Activated naive CD8-positive, alpha-beta T cell treated with anti-CD3 and anti-CD28 coated beads, Interleukin-2, amount 50 U/mL, for 16 hours (primary cell): ENCODE data around the gene RBM26.

Experiments used
- DNase-seq: peaks from one replicate; pipeline ENCODE4 v3.0.0-alpha.2; 2020; ENCODE audit warnings: low read depth, low spot score

The RBM26 gene

DNA sequence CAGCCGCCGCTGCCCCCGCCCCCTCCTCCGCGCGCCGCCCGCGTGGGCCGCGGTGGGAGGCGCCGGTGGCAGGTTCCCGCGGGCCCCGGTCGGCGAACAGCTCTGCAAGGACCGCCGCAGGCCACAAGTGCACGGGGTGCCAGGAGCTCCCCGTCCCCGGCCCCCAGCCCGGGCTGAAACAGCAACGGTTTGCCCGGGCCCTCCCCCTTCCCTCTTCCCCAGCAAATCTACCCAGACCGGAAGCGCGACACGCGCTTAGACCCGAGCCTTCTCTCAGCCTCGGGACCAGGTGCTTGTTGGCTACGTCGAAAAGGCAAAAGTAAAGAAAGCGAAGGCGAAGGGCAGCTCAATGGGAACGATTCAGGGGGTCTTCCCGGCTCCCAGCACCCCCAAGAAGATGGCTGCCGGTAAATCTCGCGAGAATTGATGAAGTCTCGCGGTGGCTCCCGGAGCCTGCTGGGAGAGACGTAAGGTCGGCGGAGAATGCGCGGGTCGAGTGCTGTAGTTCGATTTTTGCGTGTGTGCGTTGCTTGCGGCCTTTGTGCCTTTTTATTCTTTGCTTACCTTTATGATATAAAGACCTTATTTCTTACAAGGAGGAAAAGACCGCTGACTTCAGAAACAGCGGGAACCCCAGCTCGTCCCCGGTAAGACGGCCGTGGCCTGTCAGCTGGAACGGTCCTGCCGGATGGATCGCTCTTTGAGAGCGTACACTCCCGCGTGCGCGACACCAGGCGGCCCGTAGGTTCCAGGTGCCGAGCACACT, at the start of gene RBM26:
RBM26 (minus strand) TSS at position 425 of the 766 bp plus-strand sequence. CDS start 481 bp downstream, outside the sequence.
- DNase-seq, result peak; percentile 89

DNA sequence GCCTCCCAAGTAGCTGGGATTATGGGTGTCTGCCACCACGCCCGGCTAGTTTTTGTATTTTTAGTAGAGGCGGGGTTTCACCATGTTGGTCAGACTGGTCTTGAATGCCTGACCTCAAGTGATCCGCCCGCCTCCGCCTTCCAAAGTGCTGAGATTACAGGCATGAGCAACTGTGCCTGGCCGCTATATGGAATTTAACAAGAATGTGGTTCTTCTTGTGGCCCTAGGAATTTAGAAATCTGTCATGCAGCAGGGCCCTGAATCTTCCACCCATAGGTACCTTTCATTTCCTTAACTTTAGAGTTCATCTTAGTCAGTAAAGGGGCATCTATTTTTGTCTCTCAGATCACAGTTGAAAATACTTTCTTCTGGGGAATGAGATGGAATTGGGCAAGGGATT, 49.3 kb upstream of the RBM26 start:
- no peak for DNase-seq

DNA sequence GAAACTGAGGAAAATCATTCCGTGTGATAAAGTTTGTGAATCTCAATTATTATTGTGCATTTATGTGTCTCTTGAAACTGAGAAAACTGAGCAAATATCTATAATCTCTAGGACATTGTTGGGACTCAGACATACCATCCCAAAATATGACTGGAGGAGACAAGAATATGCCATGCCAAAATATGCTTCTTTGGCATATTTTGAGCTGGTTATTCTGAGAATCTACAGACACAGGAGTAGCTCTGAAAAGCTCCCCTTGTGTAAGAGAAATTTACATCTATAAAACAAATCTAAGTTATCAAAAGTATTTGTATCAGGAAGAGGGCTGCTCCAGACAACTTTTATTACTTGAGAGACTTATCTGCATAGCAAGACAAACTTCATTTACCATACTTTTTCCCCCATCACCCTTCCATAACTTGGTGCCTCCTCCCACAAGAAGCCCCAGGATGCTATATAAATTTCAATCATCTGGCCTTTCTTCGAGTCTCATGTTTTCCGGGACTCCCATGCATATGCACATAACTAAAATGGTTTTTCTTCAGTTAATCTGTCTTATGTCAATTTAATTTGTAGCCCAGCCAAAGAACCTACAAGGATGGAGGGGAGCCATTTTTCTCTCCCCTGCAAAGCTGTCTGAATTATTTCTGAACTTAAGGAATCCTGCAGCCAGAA, 46.3 kb upstream of the RBM26 start:
- DNase-seq, result no peak

GRCh38 chr13:79451500-79451962, 45.5 kb upstream of the RBM26 start:
- peak; percentile 79 for DNase-seq

DNA sequence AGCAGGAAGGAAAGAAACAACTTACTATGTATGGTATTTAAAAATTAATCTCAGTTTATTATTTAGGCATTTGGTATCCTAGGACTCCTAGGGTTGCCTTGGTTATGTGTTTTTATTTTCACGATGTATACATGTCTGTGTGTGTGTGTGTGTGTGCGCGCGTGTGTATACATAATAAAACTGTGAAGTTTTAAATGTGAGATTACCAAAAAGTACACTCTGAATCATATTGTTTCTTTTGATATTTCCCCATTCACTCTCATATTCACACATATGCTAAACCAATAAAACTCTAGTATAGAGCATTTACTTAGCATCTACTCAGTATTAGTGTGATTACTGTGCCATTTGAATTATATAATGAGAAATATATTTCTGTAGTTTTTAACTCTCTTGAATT, 44.1 kb upstream of the RBM26 start:
- DNase-seq, result no peak

DNA sequence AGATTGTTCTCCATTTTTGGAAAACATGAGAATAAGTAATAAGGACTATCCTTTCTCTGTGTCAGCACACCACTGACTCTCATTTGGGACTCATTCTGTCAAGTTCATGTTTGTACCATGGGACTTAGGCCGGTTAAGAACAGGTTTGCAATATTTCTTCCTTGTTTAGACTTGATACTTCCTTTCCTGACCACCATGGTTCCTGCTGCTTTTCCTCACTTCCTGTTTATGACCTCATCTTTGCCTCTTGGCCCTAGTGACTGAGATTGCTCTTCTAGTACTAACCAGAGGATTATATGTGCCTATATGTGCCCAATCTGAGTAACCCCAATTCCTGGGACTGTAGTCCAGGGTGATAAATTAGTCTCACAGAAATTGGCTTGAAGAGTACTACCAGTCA, 42.4 kb upstream of the RBM26 start:
- no peak for DNase-seq

DNA sequence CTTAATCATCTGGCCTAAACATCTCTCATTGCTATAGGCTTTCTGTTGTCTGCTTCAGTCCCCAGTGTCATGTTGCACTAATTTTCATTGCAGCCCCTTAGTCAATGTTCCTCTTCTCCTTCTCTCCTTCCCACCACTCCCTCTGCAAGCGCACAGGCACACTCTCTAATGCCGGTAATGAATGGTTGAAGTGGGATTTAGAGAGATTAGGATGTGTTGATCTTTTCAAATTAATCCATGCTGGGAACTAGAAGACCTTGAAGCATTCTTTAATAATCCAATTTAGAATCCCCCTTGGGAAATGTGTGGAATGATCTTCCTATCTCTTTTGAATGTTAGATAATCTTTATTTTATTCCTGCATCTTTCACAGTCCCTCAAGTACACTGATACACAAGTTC, 41.7 kb upstream of the RBM26 start:
- no peak for DNase-seq

DNA sequence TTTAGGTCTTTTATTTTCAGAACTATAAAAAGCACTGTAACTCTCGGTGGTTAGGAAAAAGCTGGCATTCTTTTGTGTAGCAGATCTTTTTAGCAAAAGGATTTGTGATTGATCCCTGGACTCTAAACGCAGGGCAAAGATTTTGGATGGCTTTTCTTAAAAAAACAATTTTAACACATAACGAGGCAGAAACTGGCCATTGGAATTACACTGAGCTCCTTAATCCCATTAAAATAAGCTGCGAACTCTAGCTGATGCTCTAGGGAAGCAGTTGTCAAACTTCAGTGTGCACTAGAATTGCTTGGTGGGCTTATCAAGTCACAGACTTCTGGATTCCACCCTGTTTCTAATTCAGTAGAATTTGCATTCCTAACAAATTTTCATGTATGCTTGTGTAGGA, 41.1 kb upstream of the RBM26 start:
- no peak for DNase-seq

GRCh38 chr13:79445968-79446645, 40.1 kb upstream of the RBM26 start:
- no peak for DNase-seq

DNA sequence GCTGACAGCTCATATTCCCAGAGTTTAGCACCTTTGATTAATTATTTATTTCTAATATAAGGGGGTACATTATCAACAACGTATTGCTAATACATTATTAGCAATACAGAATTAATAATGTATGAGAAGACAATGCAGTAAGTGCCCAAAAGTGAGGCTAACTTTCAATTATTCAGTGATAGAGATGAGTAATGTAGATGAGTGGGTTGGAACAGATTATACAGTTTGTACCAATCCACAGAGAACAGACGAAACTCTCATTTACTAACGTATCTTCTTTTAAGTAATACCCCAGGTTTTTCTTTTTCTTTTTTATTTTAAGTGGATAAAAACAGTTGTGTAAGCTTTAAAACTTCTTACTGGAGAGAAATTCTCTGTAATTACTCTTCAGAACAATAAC, 36.7 kb upstream of the RBM26 start:
- no peak for DNase-seq

- DNase-seq, result no peak
Measured at GRCh38 chr13:79442221-79442620, 36.2 kb upstream of the RBM26 start.

DNA sequence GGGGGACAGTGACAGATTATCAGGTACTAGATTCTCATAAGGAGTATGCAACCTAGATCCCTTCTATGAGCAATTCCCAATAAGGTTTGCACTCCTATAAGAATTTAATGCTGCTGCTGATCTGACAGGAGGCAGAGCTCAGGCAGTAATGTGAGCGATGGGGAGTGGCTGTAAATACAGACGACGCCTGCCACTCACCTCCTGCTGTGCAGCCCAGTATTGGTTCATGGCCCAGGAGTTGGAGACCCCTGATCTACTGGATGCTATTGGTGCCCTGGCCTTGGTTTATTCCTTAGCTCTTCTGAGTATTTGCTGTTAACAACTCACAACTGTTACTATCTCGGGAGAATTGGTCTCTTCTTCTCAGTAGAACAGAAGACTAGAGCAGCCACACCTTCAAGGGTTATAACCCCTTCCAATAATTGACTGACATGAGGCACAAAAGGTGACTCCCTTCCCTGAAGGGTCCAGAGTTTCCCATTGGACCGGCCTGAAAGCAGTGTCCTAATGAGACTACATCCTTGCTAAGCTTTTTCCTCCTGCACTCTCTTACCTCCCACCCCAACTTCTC, 35.0 kb upstream of the RBM26 start:
- DNase-seq, result no peak

GRCh38 chr13:79439275-79439674, 33.2 kb upstream of the RBM26 start:
- DNase-seq, result no peak

- no peak for DNase-seq
Measured at GRCh38 chr13:79435561-79435990, 29.5 kb upstream of the RBM26 start.

DNA sequence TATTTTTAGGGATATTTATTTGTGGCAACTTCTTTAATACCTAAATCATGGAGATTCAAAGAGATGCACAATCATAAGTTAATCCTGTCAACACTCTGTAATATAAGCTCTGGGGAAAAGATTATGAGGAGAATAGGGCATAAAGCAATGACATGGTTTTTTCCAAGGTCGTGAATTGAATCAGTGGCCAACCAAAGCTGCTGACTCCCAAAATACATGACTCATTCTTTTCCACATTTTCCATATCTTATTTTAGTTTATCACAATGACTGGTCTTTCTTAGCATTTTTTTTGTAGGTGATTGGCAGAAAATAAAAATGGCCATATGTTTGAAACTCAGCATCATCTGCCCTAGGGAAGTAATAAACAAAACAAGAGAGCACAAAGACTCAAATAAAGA, 28.5 kb upstream of the RBM26 start:
- no peak for DNase-seq

GRCh38 chr13:79432992-79433391, 26.9 kb upstream of the RBM26 start:
- DNase-seq, result no peak

DNA sequence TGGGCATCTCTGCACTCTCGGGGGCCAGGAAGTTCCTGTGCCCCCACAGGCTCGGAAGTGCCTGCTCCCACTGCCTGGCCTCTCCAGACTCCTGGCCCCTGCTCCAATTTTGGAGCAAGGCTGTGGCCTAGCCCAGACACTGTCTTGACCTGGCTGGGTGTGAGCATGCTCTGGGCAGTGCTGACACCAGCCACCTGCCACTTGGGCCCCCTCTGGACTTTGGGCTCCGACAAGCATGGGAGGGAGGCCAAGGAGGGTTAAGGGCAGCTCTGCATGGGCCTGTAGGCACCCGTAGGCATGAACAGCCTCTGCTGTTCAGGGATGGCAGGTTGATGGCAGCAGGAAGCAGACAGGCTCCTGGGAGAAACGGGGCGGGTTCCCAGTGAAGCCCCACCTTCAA, 26.0 kb upstream of the RBM26 start:
- DNase-seq, result no peak

- no peak for DNase-seq
Measured at GRCh38 chr13:79429309-79429708, 23.3 kb upstream of the RBM26 start.

GRCh38 chr13:79427883-79428282, 21.8 kb upstream of the RBM26 start:
- DNase-seq, result no peak

DNA sequence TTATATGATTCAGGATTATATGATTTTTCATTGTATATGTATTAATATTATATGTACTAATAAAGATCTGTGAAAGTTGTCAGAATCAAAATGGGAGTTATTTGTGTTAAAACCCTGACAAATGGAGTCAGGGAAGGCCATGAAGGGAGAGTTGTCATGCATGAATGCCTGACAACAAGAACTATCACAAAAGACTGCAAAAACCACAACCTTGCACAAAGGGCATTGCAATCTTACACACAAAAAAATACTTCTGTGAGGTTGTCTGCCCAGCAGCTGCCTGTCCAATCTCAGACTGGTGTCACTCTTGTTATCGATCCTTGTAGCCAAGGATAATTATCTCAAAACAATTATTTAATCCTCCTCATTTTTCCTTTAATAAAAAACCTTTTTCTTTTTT, 21.2 kb upstream of the RBM26 start:
- no peak for DNase-seq

DNA sequence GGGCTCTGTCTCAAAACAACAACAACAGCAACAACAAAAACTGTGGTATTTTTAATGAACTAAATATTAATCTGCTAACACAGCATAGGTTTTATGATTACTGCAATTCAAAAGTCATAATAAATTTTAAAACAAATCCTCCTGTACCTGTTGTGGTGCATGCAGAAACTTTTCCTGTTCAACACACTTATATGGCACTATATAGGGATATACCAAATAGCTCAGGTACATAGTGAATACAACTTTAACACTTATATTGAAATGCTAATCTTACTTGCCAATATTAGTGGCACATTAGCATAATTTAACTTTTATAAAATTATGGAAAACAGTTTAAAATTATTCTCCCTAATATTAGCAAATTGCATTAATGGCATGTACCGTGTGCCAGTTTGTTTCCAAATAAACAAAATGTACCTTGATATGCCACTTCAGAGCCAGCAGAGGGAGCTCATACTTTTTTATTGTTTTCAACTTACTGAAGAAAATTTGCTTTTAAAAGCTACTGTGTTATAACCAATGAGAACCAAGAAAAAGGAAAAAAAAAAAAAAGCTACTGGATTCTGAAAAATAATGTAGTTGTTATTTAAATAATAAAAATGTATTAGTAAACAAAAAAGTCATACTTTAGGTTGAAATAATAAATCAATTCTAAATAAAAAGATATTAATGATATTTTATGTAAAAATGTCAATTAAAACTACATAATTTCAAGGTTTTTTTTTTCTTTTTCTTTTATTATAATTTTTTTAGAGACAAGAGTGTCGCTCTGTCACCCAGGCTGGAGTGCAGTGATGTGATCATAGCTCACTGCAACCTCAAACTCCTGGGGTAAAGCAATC, 18.0 kb upstream of the RBM26 start:
- no peak for DNase-seq
